ENCODE data around the gene ADPRM. TPM values are rescaled to one million over a fixed set of nuclear protein-coding genes. Genes with fewer than 3 reads are reported as not detected.

Gene ADPRM
- total and polyA plus RNA-seq, 2 donors (not counting 1 experiment from before 2014, with no cell fraction given): 11.3 to 17.0 TPM

- H3K27ac ChIP-seq (ENCODE audit: insufficient read depth, low read length): no peak overlapping the region
- H3K4me2 ChIP-seq (ENCODE audit: extremely low read depth, insufficient read depth, low read length): no peak overlapping the region
- no peaks in the 10 kb centered on the region for H3K9me3 ChIP-seq (ENCODE audit: control insufficient read depth, insufficient read depth, low read depth, low read length)
- H4K20me1 ChIP-seq (ENCODE audit: control insufficient read depth, extremely low read depth, insufficient read depth, low read length): no peaks in the 10 kb centered on the region
- H3K27me3 ChIP-seq (ENCODE audit: control insufficient read depth, insufficient read depth, low read length): no peaks in the 10 kb centered on the region
- H3K36me3 ChIP-seq (ENCODE audit: control insufficient read depth, insufficient read depth, low read length): no peaks in the 10 kb centered on the region
- no peaks in the 10 kb centered on the region for H3K79me2 ChIP-seq (ENCODE audit: control insufficient read depth, insufficient read depth, low read length)
- TF ChIP-seq EZH2 (IDR thresholded peaks at IDR 0.05; ENCODE audit: low read length, missing control alignments) (no peak), CTCF (conservative IDR thresholded peaks at IDR 0.05 in 1 of 2, IDR thresholded peaks at IDR 0.05 in 1 of 2; ENCODE audit: low read depth in 1 of 2, low read length in 2 of 2) (no peak)
- no peak overlapping the region for H2AFZ ChIP-seq (ENCODE audit: low read length)
- no peak for DNase-seq (ENCODE audit: low read depth in 2 of 2)
- H3K4me1 ChIP-seq (ENCODE audit: control insufficient read depth, extremely low read depth, insufficient read depth, low read length): no peaks in the 10 kb centered on the region
- H3K4me3 ChIP-seq (replicated peaks in 1 of 4; ENCODE audit: control extremely low read depth in 1 of 4, insufficient read depth in 1 of 4, low read depth in 3 of 4, low read length in 4 of 4): no peak overlapping the region
- no peak overlapping the region for H3K9ac ChIP-seq (ENCODE audit: insufficient read depth, low read length)
Observed at GRCh38 chr17:10756185-10756584, 58.8 kb downstream of the ADPRM start.

GRCh38 chr17:10756619-10757018, 59.2 kb downstream of the ADPRM start:
- Histone ChIP-seq H3K4me1 (ENCODE audit: control insufficient read depth, extremely low read depth, insufficient read depth, low read length) (no peaks in the 10 kb centered on the region), H3K9me3 (ENCODE audit: control insufficient read depth, insufficient read depth, low read depth, low read length) (no peaks in the 10 kb centered on the region), H3K4me3 (replicated peaks in 1 of 4; ENCODE audit: control extremely low read depth in 1 of 4, insufficient read depth in 1 of 4, low read depth in 3 of 4, low read length in 4 of 4) (no peak overlapping the region), H3K4me2 (ENCODE audit: extremely low read depth, insufficient read depth, low read length) (no peak overlapping the region), H3K36me3 (ENCODE audit: control insufficient read depth, insufficient read depth, low read length) (no peaks in the 10 kb centered on the region), H3K27me3 (ENCODE audit: control insufficient read depth, insufficient read depth, low read length) (no peaks in the 10 kb centered on the region), H4K20me1 (ENCODE audit: control insufficient read depth, extremely low read depth, insufficient read depth, low read length) (no peaks in the 10 kb centered on the region), H3K9ac (ENCODE audit: insufficient read depth, low read length) (no peak overlapping the region), H2AFZ (ENCODE audit: low read length) (no peak overlapping the region), H3K27ac (ENCODE audit: insufficient read depth, low read length) (no peak overlapping the region), H3K79me2 (ENCODE audit: control insufficient read depth, insufficient read depth, low read length) (no peaks in the 10 kb centered on the region)
- TF ChIP-seq EZH2 (IDR thresholded peaks at IDR 0.05; ENCODE audit: low read length, missing control alignments) (no peak), CTCF (conservative IDR thresholded peaks at IDR 0.05 in 1 of 2, IDR thresholded peaks at IDR 0.05 in 1 of 2; ENCODE audit: low read depth in 1 of 2, low read length in 2 of 2) (no peak)
- no peak for DNase-seq (ENCODE audit: low read depth in 2 of 2)

GRCh38 chr17:10757067-10757466, 59.7 kb downstream of the ADPRM start:
- no peak for DNase-seq (ENCODE audit: low read depth in 2 of 2)
- no peak for TF ChIP-seq CTCF (conservative IDR thresholded peaks at IDR 0.05 in 1 of 2, IDR thresholded peaks at IDR 0.05 in 1 of 2; ENCODE audit: low read depth in 1 of 2, low read length in 2 of 2)
- no peak for TF ChIP-seq EZH2 (IDR thresholded peaks at IDR 0.05; ENCODE audit: low read length, missing control alignments)
- H3K36me3 ChIP-seq (ENCODE audit: control insufficient read depth, insufficient read depth, low read length): no peaks in the 10 kb centered on the region
- H2AFZ ChIP-seq (ENCODE audit: low read length): no peak overlapping the region
- no peak overlapping the region for H3K4me2 ChIP-seq (ENCODE audit: extremely low read depth, insufficient read depth, low read length)
- no peaks in the 10 kb centered on the region for H3K4me1 ChIP-seq (ENCODE audit: control insufficient read depth, extremely low read depth, insufficient read depth, low read length)
- no peaks in the 10 kb centered on the region for H4K20me1 ChIP-seq (ENCODE audit: control insufficient read depth, extremely low read depth, insufficient read depth, low read length)
- no peak overlapping the region for H3K4me3 ChIP-seq (replicated peaks in 1 of 4; ENCODE audit: control extremely low read depth in 1 of 4, insufficient read depth in 1 of 4, low read depth in 3 of 4, low read length in 4 of 4)
- H3K27ac ChIP-seq (ENCODE audit: insufficient read depth, low read length): no peak overlapping the region
- H3K9me3 ChIP-seq (ENCODE audit: control insufficient read depth, insufficient read depth, low read depth, low read length): no peaks in the 10 kb centered on the region
- H3K79me2 ChIP-seq (ENCODE audit: control insufficient read depth, insufficient read depth, low read length): no peaks in the 10 kb centered on the region
- no peak overlapping the region for H3K9ac ChIP-seq (ENCODE audit: insufficient read depth, low read length)
- no peaks in the 10 kb centered on the region for H3K27me3 ChIP-seq (ENCODE audit: control insufficient read depth, insufficient read depth, low read length)
